Measurements from ENCODE around the gene PABPN1.
A peak's percentile ranks its signal among the peaks of the same experiment; 100 is the strongest.

Gene PABPN1

DNA sequence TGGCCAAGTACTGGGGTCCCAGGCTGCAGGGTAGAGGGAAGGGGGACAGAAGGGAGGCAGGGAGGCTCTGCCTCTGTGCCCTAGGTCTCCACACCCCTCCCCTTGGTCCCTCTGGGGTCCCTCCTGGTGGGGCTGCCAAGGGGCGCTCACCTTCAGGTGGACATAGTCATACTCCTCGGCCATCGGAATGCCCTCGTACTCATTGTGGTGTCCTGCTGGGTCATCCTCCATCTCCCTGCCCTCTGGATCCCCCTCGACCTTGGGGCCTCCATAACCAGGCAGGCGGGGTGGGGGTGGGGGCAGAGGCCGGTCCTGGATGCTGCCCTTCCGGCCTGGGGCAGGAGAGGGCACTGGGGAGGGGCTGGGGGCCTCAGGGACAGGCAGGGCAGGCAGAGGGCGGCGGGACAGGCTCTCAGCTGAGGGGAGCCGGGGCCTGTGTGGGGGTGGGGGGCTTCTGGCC lies 37.9 kb downstream of the PABPN1 start:
- DNase-seq: no peak

GRCh38 chr14:23359722-23360447 lies 38.6 kb downstream of the PABPN1 start:
- no peak for DNase-seq

DNA sequence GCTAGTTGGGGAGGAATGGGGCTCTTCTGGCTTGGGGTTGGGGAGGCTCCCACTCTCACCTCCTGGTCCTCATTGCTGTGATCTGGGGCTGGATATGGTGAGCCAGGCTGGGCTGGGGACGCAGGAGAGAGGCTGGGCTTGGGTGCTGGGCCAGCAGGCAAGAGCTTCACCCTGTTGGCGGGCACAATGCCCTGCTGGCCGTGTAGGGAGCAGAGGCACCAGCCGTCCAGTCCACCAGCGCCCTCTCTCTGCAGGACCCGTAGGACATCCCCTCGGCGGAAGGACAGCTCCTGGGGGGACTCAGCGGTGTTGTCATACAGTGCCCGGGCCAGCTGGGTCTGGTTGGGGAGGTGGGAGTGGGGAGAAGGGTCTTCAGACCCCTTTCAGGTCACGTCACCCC lies 39.2 kb downstream of the PABPN1 start:
- no peak for DNase-seq

GRCh38 chr14:23361320-23361719 lies 40.1 kb downstream of the PABPN1 start:
- no peak for DNase-seq

DNA sequence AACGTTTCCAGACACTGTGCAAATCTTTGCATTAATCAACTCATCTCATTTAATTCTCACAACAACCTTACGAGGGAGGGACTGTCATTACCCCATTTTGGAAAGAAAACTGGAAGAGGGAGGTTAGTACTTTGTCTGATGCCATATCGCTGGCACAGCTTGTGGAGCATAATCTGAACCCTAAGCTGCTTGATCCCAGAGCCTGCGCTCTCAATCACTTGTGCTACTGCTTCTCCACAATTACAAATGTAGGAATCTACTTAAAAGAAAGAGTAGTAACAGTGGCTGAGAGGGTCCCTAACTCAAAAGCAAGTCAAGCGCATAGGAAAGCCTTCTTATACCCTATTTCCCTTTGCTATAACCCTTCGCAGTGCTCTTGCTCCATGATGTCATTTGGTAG lies 40.5 kb downstream of the PABPN1 start:
- DNase-seq: no peak

DNA sequence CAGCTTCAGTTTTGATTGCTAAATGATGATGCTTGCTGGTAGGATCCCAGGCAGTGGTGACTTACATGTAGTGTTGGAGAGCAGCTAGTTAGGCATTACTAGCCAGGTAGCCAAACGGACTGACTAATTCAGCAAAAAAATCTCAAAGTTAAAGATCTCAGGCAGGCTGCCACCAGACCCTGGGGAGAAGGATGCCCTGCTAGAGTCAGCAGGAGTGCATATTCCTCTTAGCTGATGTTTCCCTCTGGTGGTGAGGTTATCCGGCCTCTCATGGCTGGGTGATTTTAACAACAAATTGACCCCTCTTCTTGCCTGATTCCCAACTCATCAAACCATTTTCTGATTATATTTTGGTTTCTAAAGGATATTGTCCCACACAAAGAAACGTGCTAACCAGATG lies 40.9 kb downstream of the PABPN1 start:
- DNase-seq: peak in 1 of 3 experiments; percentile 20

- no peak for DNase-seq
Observed at GRCh38 chr14:23364164-23365035, 43.1 kb downstream of the PABPN1 start.

DNA sequence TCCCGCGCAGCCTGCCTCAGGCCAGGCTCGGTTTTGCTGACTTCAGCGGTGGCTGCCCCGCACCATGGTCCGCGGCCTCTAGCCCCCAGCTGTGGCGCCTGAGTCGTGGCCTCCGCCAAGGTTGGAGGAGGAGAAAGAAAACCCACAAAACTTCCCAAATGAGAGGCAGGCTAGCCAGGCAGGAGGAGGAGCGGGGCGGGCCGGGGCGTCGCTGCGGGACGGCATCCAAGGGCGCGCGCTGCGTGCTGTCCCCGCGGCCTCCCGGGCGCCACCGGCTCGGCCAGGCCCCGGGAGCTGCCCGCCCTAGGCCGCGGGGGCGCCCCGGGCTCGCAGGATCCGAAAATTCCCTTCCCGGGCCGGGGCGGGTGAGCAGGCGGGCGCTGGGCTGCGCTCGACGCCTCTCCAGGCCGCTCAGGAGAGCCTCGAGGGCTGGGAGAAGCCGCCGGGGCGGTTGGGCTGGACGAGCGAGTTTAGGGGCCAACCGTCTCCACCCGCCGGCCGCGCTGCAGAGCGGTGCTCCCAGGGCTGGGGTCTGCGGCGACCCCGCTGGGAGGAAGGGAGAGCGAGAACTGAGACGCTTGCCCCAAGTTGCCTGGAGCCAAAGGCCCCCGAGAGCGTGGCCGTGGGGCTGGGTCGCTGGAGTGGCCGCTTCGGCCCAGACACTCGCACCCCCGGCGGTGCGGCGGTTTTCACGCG lies 43.9 kb downstream of the PABPN1 start, which contains the start of gene EFS:
Gene EFS (minus strand): TSS at position 137 of the 696 bp plus-strand sequence. CDS start 147 bp downstream, outside the sequence.
- DNase-seq: peak in 2 of 3 experiments; percentile 42 to 57

DNA sequence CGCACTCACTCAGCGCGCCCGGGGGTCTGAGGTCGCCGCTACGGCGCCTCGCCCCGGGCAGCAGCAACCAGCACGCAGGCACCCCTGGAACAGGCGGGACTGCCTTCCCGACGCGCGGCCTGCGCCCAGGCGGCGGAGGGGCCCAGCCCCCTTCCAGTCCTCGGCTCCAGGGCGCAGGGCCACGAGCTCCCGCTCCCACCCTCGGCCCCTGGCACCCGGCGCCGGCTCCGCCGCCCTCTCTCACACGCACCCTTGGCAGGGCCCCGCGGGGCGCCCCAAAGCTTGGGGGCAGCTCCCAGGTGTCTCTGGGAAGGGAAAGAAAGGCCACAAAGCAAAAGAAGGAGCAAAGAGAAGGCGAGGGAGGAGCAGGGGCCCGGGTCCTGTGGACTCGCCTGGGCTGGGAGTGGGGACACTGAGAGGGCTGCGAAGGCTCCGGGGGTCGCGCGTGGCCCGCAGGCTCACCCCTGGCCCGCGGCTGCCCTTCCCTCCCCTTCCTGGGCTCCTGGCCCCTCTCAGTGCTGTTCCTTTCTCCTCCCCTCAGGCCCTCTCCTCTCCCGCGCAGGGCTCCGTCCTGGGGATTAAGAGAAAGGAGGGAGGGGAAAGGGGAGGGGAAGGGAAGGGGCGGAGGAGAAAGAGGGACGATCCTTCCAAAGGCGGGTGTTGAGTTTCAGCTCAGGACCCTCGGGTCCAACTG lies 44.6 kb downstream of the PABPN1 start:
- DNase-seq: peak in 1 of 3 experiments; percentile 42

GRCh38 chr14:23366426-23366921 lies 45.2 kb downstream of the PABPN1 start:
- DNase-seq: no peak

- DNase-seq: no peak
Observed at GRCh38 chr14:23370221-23370620, 49.0 kb downstream of the PABPN1 start.

GRCh38 chr14:23371865-23372264 lies 50.6 kb downstream of the PABPN1 start:
- DNase-seq: no peak

DNA sequence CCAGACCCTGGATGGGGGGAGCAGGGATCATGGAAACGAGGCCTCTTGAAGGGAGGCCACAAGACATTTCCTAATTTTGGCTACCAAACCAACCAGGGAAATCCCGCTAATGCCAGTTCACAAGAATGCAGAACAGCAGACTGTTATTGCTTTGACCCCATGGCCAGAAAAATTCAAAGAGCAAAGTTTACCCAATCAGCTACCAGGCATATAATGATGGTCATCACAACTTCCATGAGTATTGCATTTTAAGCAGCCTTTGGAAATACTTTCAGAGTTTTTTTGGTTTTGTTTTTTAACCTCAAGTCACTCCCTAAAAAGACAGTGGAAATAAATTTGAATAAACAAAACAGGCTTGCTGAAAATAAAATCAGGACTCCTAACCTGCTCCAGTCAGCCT lies 51.3 kb downstream of the PABPN1 start, which contains the start of gene IL25:
Gene IL25 (plus strand): TSS at position 301 of the 400 bp plus-strand sequence.
- no peak for DNase-seq

GRCh38 chr14:23373041-23373440 lies 51.8 kb downstream of the PABPN1 start:
- DNase-seq: no peak

Data from NCI-H1417 (cell line).